ENCODE results near the gene GABRR2.
A peak's percentile ranks its signal among the peaks of the same experiment; 100 is the strongest.

GABRR2 gene

GRCh38 chr6:89315249-89315885 is at the start of gene GABRR2:
TSS of gene GABRR2 (minus strand) at chr6:89315299. CDS start at chr6:89315165, 134 bp downstream.
- DNase-seq: no peak

GRCh38 chr6:89364586-89364985 is 49.5 kb upstream of the GABRR2 start:
- no peak for DNase-seq

- no peak for DNase-seq
Observed at GRCh38 chr6:89361171-89361570, 46.1 kb upstream of the GABRR2 start.

- DNase-seq: no peak
Observed at GRCh38 chr6:89360415-89360999, 45.4 kb upstream of the GABRR2 start.

- DNase-seq: no peak
Observed at GRCh38 chr6:89359561-89359960, 44.5 kb upstream of the GABRR2 start.

- no peak for DNase-seq
Observed at GRCh38 chr6:89357390-89357789, 42.3 kb upstream of the GABRR2 start.

GRCh38 chr6:89356642-89357170 is 41.6 kb upstream of the GABRR2 start:
- no peak for DNase-seq

GRCh38 chr6:89355511-89356194 is 40.6 kb upstream of the GABRR2 start:
- no peak for DNase-seq

- peak; percentile 51 for DNase-seq
Observed at GRCh38 chr6:89353702-89354392, 38.7 kb upstream of the GABRR2 start.

- DNase-seq: no peak
Observed at GRCh38 chr6:89353118-89353556, 38.0 kb upstream of the GABRR2 start.

- DNase-seq: peak; percentile 58
Observed at GRCh38 chr6:89352278-89353117, 37.4 kb upstream of the GABRR2 start, which contains the start of gene UBE2J1. TSS of gene UBE2J1 (minus strand) at chr6:89352722. CDS start at chr6:89352569, 153 bp downstream.

- peak; percentile 18 for DNase-seq
Observed at GRCh38 chr6:89351671-89352277, 36.7 kb upstream of the GABRR2 start.

GRCh38 chr6:89350281-89350966 is 35.3 kb upstream of the GABRR2 start:
- no peak for DNase-seq

GRCh38 chr6:89348372-89348771 is 33.3 kb upstream of the GABRR2 start:
- no peak for DNase-seq

GRCh38 chr6:89347825-89348224 is 32.7 kb upstream of the GABRR2 start:
- DNase-seq: no peak

GRCh38 chr6:89346433-89346832 is 31.3 kb upstream of the GABRR2 start:
- no peak for DNase-seq

- DNase-seq: no peak
Observed at GRCh38 chr6:89339565-89339964, 24.5 kb upstream of the GABRR2 start.

- no peak for DNase-seq
Observed at GRCh38 chr6:89335164-89335563, 20.1 kb upstream of the GABRR2 start.

- no peak for DNase-seq
Observed at GRCh38 chr6:89330910-89331309, 15.8 kb upstream of the GABRR2 start.

GRCh38 chr6:89328976-89329375 is 13.9 kb upstream of the GABRR2 start:
- no peak for DNase-seq

GRCh38 chr6:89324304-89324703 is 9.2 kb upstream of the GABRR2 start:
- DNase-seq: no peak
